Endothelial cell of umbilical vein (primary cell): ENCODE measurements around the gene DZIP1. TPM values are rescaled to one million over a fixed set of nuclear protein-coding genes. Genes with fewer than 3 reads are reported as not detected.

Experiments
- BruUV-seq: library from RNA; stranded (reverse); fragments of 400-500 nt; replicated peaks from 2 replicates; lab custom pipeline; 2021; lab: Mats Ljungman, UMichigan
- CTCF ChIA-PET: fragments of 300-600, 350-600 bp; sonication (Branson Sonifier 250); formaldehyde crosslinking; loops from one replicate; lab custom pipeline; 2021; ENCODE audit warnings: antibody characterized with exemption, inconsistent platforms; lab: Charles Lee
- POLR2A ChIA-PET: fragments of 300-600, 350-600 bp; sonication (Branson Sonifier 250); formaldehyde crosslinking; loops from one replicate; lab custom pipeline; 2021; ENCODE audit warnings: antibody characterized with exemption, inconsistent platforms; lab: Charles Lee
- DNase-seq: peaks from one replicate; pipeline ENCODE4 v3.0.0-alpha.2; 2011; ENCODE audit warnings: low read depth, low spot score
- FAIRE-seq: peaks from 2 replicates; lab custom pipeline; 2011; peaks lifted over from hg19 to GRCh38; lab: Jason Lieb, UNC
- H2AFZ ChIP-seq: 2 replicates; pipeline ENCODE4 v1.6.0; 2012; ENCODE audit warnings: low read depth, low read length, control low read depth, inconsistent platforms
- H3K27ac ChIP-seq: 2 replicates; pipeline ENCODE4 v1.5.1; 2011; ENCODE audit warnings: low read depth, mild to moderate bottlenecking, control low read depth, low read length, moderate library complexity; ENCODE audit not compliant: insufficient read depth
- H3K27me3 ChIP-seq, 2 experiments: 2 replicates each; pipeline versions ENCODE4 v1.6.0 to v1.6.1; 2011; ENCODE audit warnings: low read length in 2 of 2, mixed read lengths in 1 of 2; ENCODE audit not compliant: control insufficient read depth in 2 of 2, insufficient read depth in 2 of 2
- H3K36me3 ChIP-seq, 2 experiments: 2 replicates in 1 of 2; 3 replicates in 1 of 2; pipeline ENCODE4 v1.5.1; 2011; ENCODE audit warnings: low read length in 2 of 2, mild to moderate bottlenecking in 1 of 2, moderate library complexity in 1 of 2; ENCODE audit not compliant: control insufficient read depth in 2 of 2, insufficient read depth in 2 of 2; ENCODE audit errors: extremely low read depth in 1 of 2
- H3K4me1 ChIP-seq: 3 replicates; pipeline ENCODE4 v1.5.1; 2011; ENCODE audit warnings: mild to moderate bottlenecking, low read length; ENCODE audit not compliant: control insufficient read depth, insufficient read depth; ENCODE audit errors: extremely low read depth
- H3K4me2 ChIP-seq: 2 replicates; pipeline ENCODE4 v1.6.1; 2011; ENCODE audit warnings: low read length, control low read depth, mixed read lengths; ENCODE audit not compliant: insufficient read depth
- H3K4me3 ChIP-seq, 3 experiments: fragments of 200-600 bp in 1 of 3; sonication (generic), shearing (Covaris generic) in 1 of 3; replicated peaks in 1 of 3; 2 replicates each; pipeline ENCODE4 v1.5.1; 2011 to 2016; ENCODE audit warnings: control low read depth in 3 of 3, low read length in 3 of 3, mild to moderate bottlenecking in 2 of 3, inconsistent platforms in 1 of 3, low read depth in 1 of 3, moderate library complexity in 1 of 3; ENCODE audit not compliant: insufficient read depth in 1 of 3
- H3K79me2 ChIP-seq: 2 replicates; pipeline ENCODE4 v1.6.0; 2012; ENCODE audit warnings: low read length, inconsistent platforms; ENCODE audit not compliant: control insufficient read depth, insufficient read depth
- H3K9ac ChIP-seq: replicated peaks from 2 replicates; pipeline ENCODE3; 2011; ENCODE audit warnings: low read length, control low read depth; ENCODE audit not compliant: insufficient read depth; ENCODE audit errors: extremely low read depth
- H3K9me1 ChIP-seq: replicated peaks from 3 replicates; pipeline ENCODE4 v1.6.0; 2011; ENCODE audit warnings: mild to moderate bottlenecking, low read length; ENCODE audit not compliant: control insufficient read depth, insufficient read depth; ENCODE audit errors: extremely low read depth
- H3K9me3 ChIP-seq: replicated peaks from 2 replicates; pipeline ENCODE4 v1.5.1; 2012; ENCODE audit warnings: low read length, inconsistent platforms; ENCODE audit not compliant: control insufficient read depth, insufficient read depth
- H4K20me1 ChIP-seq: replicated peaks from 2 replicates; pipeline ENCODE3; 2011; ENCODE audit warnings: mild to moderate bottlenecking, low read length; ENCODE audit not compliant: control insufficient read depth, insufficient read depth; ENCODE audit errors: extremely low read depth
- EZH2 ChIP-seq: IDR thresholded peaks from 2 replicates; pipeline ENCODE4 v1.6.1; 2012; ENCODE audit warnings: borderline replicate concordance, low read depth, mild to moderate bottlenecking, moderate library complexity, low read length, inconsistent platforms; ENCODE audit not compliant: severe bottlenecking
- FOS ChIP-seq: IDR thresholded peaks from 2 replicates; pipeline ENCODE4 v1.6.1; 2011; ENCODE audit warnings: mild to moderate bottlenecking, low read length, moderate library complexity, borderline replicate concordance; ENCODE audit not compliant: insufficient read depth
- GATA2 ChIP-seq: IDR thresholded peaks from 2 replicates; pipeline ENCODE4 v1.7.0; 2011; ENCODE audit warnings: low read depth, mild to moderate bottlenecking, moderate library complexity, mixed read lengths, low read length; ENCODE audit not compliant: insufficient read length, insufficient read depth
- JUN ChIP-seq: IDR thresholded peaks from 2 replicates; pipeline ENCODE4 v1.6.1; 2011; ENCODE audit warnings: borderline replicate concordance, low read depth; ENCODE audit not compliant: insufficient read length, insufficient read depth
- MYC ChIP-seq: IDR thresholded peaks from one replicate; pipeline ENCODE4 v1.6.1; 2011; ENCODE audit warnings: mild to moderate bottlenecking, low read depth, low read length
- POLR2A ChIP-seq: IDR thresholded peaks from 2 replicates; pipeline ENCODE4 v1.6.1; 2012; ENCODE audit warnings: low read depth, mild to moderate bottlenecking, control low read depth, low read length
- POLR2AphosphoS5 ChIP-seq: IDR thresholded peaks from 2 replicates; pipeline ENCODE4 v1.6.1; 2012; ENCODE audit warnings: low read depth, mild to moderate bottlenecking, control low read depth, low read length, moderate library complexity; ENCODE audit not compliant: insufficient read depth
- dilution Hi-C: fragments of 300-500 bp; cut with MboI; formaldehyde crosslinking; loops from one replicate; pipeline ENCODE4 v1.15.0; 2019; ENCODE audit warnings: low sequenced_read_pairs; ENCODE audit not compliant: extremely low pct_ligation_motif_present
- intact Hi-C: fragments of 100-400 bp; cut with micrococcal nuclease; formaldehyde crosslinking; loops from one replicate; pipeline ENCODE4 v1.10.0; 2022
- polyA plus RNA-seq, 4 experiments: library from polyadenylated mRNA; depleted of rRNA in 3 of 4; stranded (reverse) in 3 of 4; unstranded in 1 of 4; fragments of >200 nt; gene quantifications; 2 replicates each; pipeline versions ENCODE4 v1.2.1 to v1.2.3, GENCODE V29; 2011 to 2012; ENCODE audit warnings: missing spikeins in 1 of 4
- total RNA-seq: library from RNA; stranded (reverse); gene quantifications from 2 replicates; pipeline ENCODE4 v1.2.3, GENCODE V29; 2021
- TF ChIP-seq, protein P1 (sequence below), 2 donors: IDR thresholded peaks; 1 replicate in 1 of 2; 2 replicates in 1 of 2; pipeline ENCODE4 v1.5.1; 2011; ENCODE audit warnings: low read length in 2 of 2, mild to moderate bottlenecking in 2 of 2, moderate library complexity in 2 of 2, control low read depth in 1 of 2, inconsistent platforms in 1 of 2, low read depth in 1 of 2; ENCODE audit not compliant: insufficient read depth in 1 of 2; ENCODE audit errors: extremely low read depth in 1 of 2
- TF ChIP-seq, protein P2 (sequence below): IDR thresholded peaks from 2 replicates; pipeline ENCODE4 v1.6.1; 2011; ENCODE audit not compliant: insufficient read depth, insufficient read length

DZIP1 gene
- total and polyA plus RNA-seq, 2 donors (not counting 3 experiments of a cell fraction or from before 2014, with no cell fraction given) = 8.6 to 32.1 TPM

DNA sequence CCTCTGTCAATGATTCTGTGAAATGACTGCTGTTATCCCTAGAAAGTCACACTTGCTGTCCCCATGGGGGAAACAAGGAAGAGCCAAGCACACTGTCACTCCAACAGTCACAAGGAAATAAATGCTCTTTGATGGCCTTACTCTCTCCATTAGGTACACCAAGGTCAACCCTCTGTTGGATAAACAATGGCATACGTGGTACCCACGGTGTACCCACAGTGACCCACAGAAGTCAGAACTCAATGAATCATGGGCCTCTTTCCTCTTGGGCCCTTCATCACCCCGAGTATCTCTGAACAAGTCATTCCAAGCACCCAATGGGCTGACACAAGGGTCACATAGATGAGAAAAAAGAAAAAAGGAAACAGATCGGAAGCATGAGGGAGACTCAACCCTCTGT is 15.4 kb downstream of the DZIP1 start:
- H3K27ac ChIP-seq = no peak overlapping the region
- no TSS peak for BruUV-seq
- no peak for TF ChIP-seq MYC
- TF ChIP-seq, protein P1, sequence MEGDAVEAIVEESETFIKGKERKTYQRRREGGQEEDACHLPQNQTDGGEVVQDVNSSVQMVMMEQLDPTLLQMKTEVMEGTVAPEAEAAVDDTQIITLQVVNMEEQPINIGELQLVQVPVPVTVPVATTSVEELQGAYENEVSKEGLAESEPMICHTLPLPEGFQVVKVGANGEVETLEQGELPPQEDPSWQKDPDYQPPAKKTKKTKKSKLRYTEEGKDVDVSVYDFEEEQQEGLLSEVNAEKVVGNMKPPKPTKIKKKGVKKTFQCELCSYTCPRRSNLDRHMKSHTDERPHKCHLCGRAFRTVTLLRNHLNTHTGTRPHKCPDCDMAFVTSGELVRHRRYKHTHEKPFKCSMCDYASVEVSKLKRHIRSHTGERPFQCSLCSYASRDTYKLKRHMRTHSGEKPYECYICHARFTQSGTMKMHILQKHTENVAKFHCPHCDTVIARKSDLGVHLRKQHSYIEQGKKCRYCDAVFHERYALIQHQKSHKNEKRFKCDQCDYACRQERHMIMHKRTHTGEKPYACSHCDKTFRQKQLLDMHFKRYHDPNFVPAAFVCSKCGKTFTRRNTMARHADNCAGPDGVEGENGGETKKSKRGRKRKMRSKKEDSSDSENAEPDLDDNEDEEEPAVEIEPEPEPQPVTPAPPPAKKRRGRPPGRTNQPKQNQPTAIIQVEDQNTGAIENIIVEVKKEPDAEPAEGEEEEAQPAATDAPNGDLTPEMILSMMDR (IDR thresholded peaks at IDR 0.05; ENCODE audit: extremely low read depth in 1 of 2, insufficient read depth in 1 of 2, low read depth in 1 of 2, low read length in 2 of 2) = no peak
- TF ChIP-seq, protein P2, sequence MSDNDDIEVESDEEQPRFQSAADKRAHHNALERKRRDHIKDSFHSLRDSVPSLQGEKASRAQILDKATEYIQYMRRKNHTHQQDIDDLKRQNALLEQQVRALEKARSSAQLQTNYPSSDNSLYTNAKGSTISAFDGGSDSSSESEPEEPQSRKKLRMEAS = no peak
- no peak for TF ChIP-seq POLR2AphosphoS5
- TF ChIP-seq GATA2 = no peak
- TF ChIP-seq JUN = no peak
- no peak for TF ChIP-seq POLR2A
- no peak for TF ChIP-seq FOS
- no peak for TF ChIP-seq EZH2
- POLR2A ChIA-PET = no interaction called here
- no peak overlapping the region for H3K4me2 ChIP-seq
- CTCF ChIA-PET = no interaction called here
- no peaks in the 10 kb centered on the region for H4K20me1 ChIP-seq
- no peak for FAIRE-seq
- dilution Hi-C loops = no loop called here
- no peak overlapping the region for H3K4me3 ChIP-seq
- H3K36me3 ChIP-seq = peaks cover 22 to 36% of the 10 kb centered on the region in 2 experiments
- no peaks in the 10 kb centered on the region for H3K4me1 ChIP-seq
- H3K27me3 ChIP-seq = no peaks in the 10 kb centered on the region
- H3K9ac ChIP-seq = no peak overlapping the region
- H3K9me1 ChIP-seq = no peaks in the 10 kb centered on the region
- H3K79me2 ChIP-seq = no peaks in the 10 kb centered on the region
- no peaks in the 10 kb centered on the region for H3K9me3 ChIP-seq
- H2AFZ ChIP-seq = no peak overlapping the region
- no peak for DNase-seq
- intact Hi-C loops = no loop called here
